K562 (cell line): ENCODE measurements around the gene ITPA. TPM values are rescaled to one million over a fixed set of nuclear protein-coding genes. Genes with fewer than 3 reads are reported as not detected.

Experiments used
- BCOR ChIP-seq: fragments of 450-650 bp; IDR thresholded peaks from 2 replicates; pipeline ENCODE4 v1.6.1; 2016
- CHCHD3 ChIP-seq: fragments of 250-450 bp; sonication (Bioruptor Pico); IDR thresholded peaks from 2 replicates; pipeline ENCODE4 v2.1.2; 2022; ENCODE audit warnings: mild to moderate bottlenecking
- CTBP1 ChIP-seq: fragments of 450-650 bp; IDR thresholded peaks from 2 replicates; pipeline ENCODE4 v1.6.1; 2016; ENCODE audit warnings: borderline replicate concordance
- DDX20 ChIP-seq: fragments of 450-650 bp; IDR thresholded peaks from 2 replicates; pipeline ENCODE4 v1.6.1; 2016; ENCODE audit warnings: missing genetic modification characterization, low read depth, mild to moderate bottlenecking, missing compliant biosample characterization, moderate library complexity
- HIVEP1 ChIP-seq: fragments of 250-450 bp; sonication (Bioruptor Pico); IDR thresholded peaks from 2 replicates; pipeline ENCODE4 v1.4.0; 2020; ENCODE audit warnings: mild to moderate bottlenecking
- JUND ChIP-seq, 2 experiments: IDR thresholded peaks; 2 replicates in 1 of 2; 3 replicates in 1 of 2; pipeline ENCODE4 v1.6.1; 2011; ENCODE audit warnings: borderline replicate concordance in 2 of 2, low read depth in 2 of 2, low read length in 2 of 2, improper control_type of control experiment in 1 of 2, missing biosample characterization in 1 of 2, missing genetic modification characterization in 1 of 2, missing genetic modification reagents in 1 of 2
- NFXL1 ChIP-seq: fragments of 450-650 bp; formaldehyde crosslinking; IDR thresholded peaks from 2 replicates; pipeline ENCODE4 v1.4.0; 2021; ENCODE audit warnings: mild to moderate bottlenecking
- NRF1 ChIP-seq, 2 experiments: fragments of 450-650 bp; IDR thresholded peaks in 1 of 2; conservative IDR thresholded peaks in 1 of 2; 2 replicates each; pipeline ENCODE4 v1.6.1; 2014; ENCODE audit warnings: mild to moderate bottlenecking in 2 of 2
- PPARD ChIP-seq: fragments of 250-450 bp; sonication (Bioruptor Pico); IDR thresholded peaks from 2 replicates; pipeline ENCODE4 v1.8.0; 2022; ENCODE audit warnings: inconsistent platforms, mild to moderate bottlenecking, moderate library complexity
- RAD21 ChIP-seq, 2 experiments: fragments of 250-450 bp in 1 of 2; fragments of 450-650 bp in 1 of 2; sonication (Bioruptor Pico) in 1 of 2; formaldehyde crosslinking in 1 of 2; IDR thresholded peaks in 1 of 2; conservative IDR thresholded peaks in 1 of 2; 2 replicates each; pipeline versions ENCODE4 v1.4.0 to v1.8.0; 2020 to 2022; ENCODE audit warnings: mild to moderate bottlenecking in 2 of 2, moderate library complexity in 1 of 2
- RBM34 ChIP-seq: fragments of 200-400 bp; formaldehyde crosslinking; IDR thresholded peaks from 2 replicates; pipeline ENCODE4 v1.6.1; 2018; ENCODE audit warnings: low read length, borderline replicate concordance; ENCODE audit not compliant: insufficient read depth
- SMARCB1 ChIP-seq: IDR thresholded peaks from 2 replicates; pipeline ENCODE4 v1.6.1; 2011; ENCODE audit warnings: improper control_type of control experiment, low read depth; ENCODE audit not compliant: insufficient read length
- SP1 ChIP-seq: sonication (generic); formaldehyde crosslinking; IDR thresholded peaks from 2 replicates; pipeline ENCODE4 v1.8.1; 2022; ENCODE audit warnings: mild to moderate bottlenecking, missing genetic modification reagents
- TAF15 ChIP-seq: fragments of 200-400 bp; formaldehyde crosslinking; IDR thresholded peaks from 2 replicates; pipeline ENCODE4 v1.6.1; 2017; ENCODE audit warnings: mild to moderate bottlenecking, low read depth, low read length, moderate library complexity
- ZBTB7A ChIP-seq: IDR thresholded peaks from 2 replicates; pipeline ENCODE4 v1.6.1; 2011; ENCODE audit warnings: low read depth, mild to moderate bottlenecking, low read length, moderate library complexity, borderline replicate concordance; ENCODE audit not compliant: control insufficient read depth
- ZFP1 ChIP-seq: fragments of 450-650 bp; formaldehyde crosslinking; IDR thresholded peaks from 2 replicates; pipeline ENCODE4 v1.4.0; 2020; ENCODE audit warnings: mild to moderate bottlenecking, mixed read lengths
- ZNF212 ChIP-seq: fragments of 450-650 bp; formaldehyde crosslinking; IDR thresholded peaks from 2 replicates; pipeline ENCODE4 v1.4.0; 2020; ENCODE audit warnings: mild to moderate bottlenecking
- ZNF766 ChIP-seq: fragments of 200-800 bp; sonication (Bioruptor generic); conservative IDR thresholded peaks from 2 replicates; pipeline ENCODE4 v1.6.1; 2016; ENCODE audit warnings: missing genetic modification characterization, missing compliant biosample characterization
- polyA plus RNA-seq, 8 experiments: library from polyadenylated mRNA; depleted of rRNA in 4 of 8; stranded (reverse) in 5 of 8; unstranded in 3 of 8; fragments of >200 nt; fragmentation: Nextera tagmentation in 2 of 8; fragmentation: Illumina TruSeq in 1 of 8; extraction: Ambion mirVana in 2 of 8; extraction: Trizol in 1 of 8; gene quantifications; 2 replicates each; pipeline versions ENCODE4 v1.2.1 to v1.2.3, GENCODE V29; 2011 to 2014; ENCODE audit warnings: inconsistent platforms in 1 of 8, missing spikeins in 1 of 8
- total RNA-seq, 7 experiments: library from RNA; depleted of rRNA in 6 of 7; stranded (reverse); fragments of >200 nt in 6 of 7; fragmentation: Illumina TruSeq in 2 of 7; extraction: Trizol in 2 of 7; gene quantifications; 2 replicates each; pipeline versions ENCODE4 v1.2.1 to v1.2.3, GENCODE V29; 2011 to 2021; ENCODE audit warnings: low replicate concordance in 1 of 7
- TF ChIP-seq, protein P1 (sequence below): sonication (generic); formaldehyde crosslinking; IDR thresholded peaks from 2 replicates; pipeline ENCODE4 v1.8.0; 2022; ENCODE audit warnings: missing genetic modification reagents, mild to moderate bottlenecking, moderate library complexity, borderline replicate concordance
- TF ChIP-seq, protein P2 (sequence below), 2 experiments: fragments of 450-650 bp in 1 of 2; sonication (generic) in 1 of 2; formaldehyde crosslinking in 1 of 2; IDR thresholded peaks in 1 of 2; conservative IDR thresholded peaks in 1 of 2; 2 replicates each; pipeline versions ENCODE4 v1.6.1 to v1.8.1; 2016 to 2023; ENCODE audit warnings: mild to moderate bottlenecking in 2 of 2, moderate library complexity in 2 of 2, inconsistent platforms in 1 of 2, missing genetic modification reagents in 1 of 2
- TF ChIP-seq, protein P3 (sequence below): sonication (generic); formaldehyde crosslinking; IDR thresholded peaks from 2 replicates; pipeline ENCODE4 v1.8.0; 2022; ENCODE audit warnings: missing genetic modification reagents, mild to moderate bottlenecking, borderline replicate concordance
- TF ChIP-seq, protein P4 (sequence below), 2 experiments: fragments of 450-650 bp; conservative IDR thresholded peaks; 2 replicates each; pipeline ENCODE4 v1.6.1; 2017; ENCODE audit warnings: mild to moderate bottlenecking in 2 of 2, moderate library complexity in 2 of 2

ITPA gene
- total and polyA plus RNA-seq, 9 of the 15 experiments (the other 6 are each of a cell fraction or from before 2014, with no cell fraction given): 5.0 to 79.7 (median 36.7) TPM

DNA sequence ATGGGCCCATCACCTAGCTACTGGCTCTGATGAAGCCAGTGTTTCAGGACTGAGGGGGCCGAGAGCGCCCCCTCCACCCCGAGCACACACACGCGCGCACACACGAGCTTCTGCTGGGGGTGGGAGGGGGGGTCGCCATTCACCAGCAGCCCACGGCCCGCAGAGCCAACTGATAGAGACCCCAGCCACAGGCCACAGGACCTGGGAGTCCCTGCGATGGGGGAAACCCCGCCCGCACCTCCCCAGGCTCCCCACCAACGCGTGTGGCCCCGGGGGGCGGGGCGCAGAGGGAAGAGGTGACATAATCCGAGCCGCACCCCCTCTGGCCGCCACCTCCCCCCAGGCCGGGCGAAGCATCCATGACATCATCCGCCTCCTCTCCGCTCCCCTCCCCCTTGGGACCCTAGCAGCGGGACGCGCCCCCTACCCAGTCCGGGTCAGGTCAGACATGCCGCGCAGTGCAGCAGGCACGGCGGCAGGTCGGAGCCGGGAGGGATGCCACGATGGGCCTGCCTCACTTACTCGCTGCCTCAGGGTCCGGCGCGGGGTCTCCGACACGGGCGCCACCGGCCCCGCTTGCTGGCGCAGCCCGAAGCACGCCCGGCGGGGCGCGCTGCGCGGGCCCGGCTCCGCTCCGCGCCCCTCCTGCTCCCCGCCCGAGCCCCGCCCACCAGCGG is 36.2 kb upstream of the ITPA start, which contains the start of gene LZTS3 (continued):
- TF ChIP-seq PPARD (CRISPR knock-in tag) (no peak), SP1 (CRISPR knock-in tag) (peak; percentile 55), NRF1 (conservative IDR thresholded peaks at IDR 0.05 in 1 of 2, IDR thresholded peaks at IDR 0.05 in 1 of 2) (peak; percentile 63 to 70; a peak in 2 of 4 replicates), JUND (IDR thresholded peaks at IDR 0.05; ENCODE audit: borderline replicate concordance, low read depth, low read length) (peak; percentile 60), JUND (tag; IDR thresholded peaks at IDR 0.05; ENCODE audit: borderline replicate concordance, low read depth, low read length) (peak; percentile 46; the same call in 1 of the 3 replicates), BCOR (no peak), NFXL1 (CRISPR knock-in tag) (no peak), SMARCB1 (no peak), TAF15 (no peak), ZFP1 (CRISPR knock-in tag) (no peak), ZNF766 (no peak), HIVEP1 (no peak), CTBP1 (0 out of 2 replicates have a peak, but pooled peaks have one; percentile 23), ZNF212 (CRISPR knock-in tag) (no peak), DDX20 (tag) (no peak), CHCHD3 (no peak), ZBTB7A (0 out of 2 replicates have a peak, but pooled peaks have one; percentile 71), RBM34 (no peak), RAD21 (CRISPR knock-in tag; conservative IDR thresholded peaks at IDR 0.05 in 1 of 2, IDR thresholded peaks at IDR 0.05 in 1 of 2) (no peak)
- TF ChIP-seq, protein P1, sequence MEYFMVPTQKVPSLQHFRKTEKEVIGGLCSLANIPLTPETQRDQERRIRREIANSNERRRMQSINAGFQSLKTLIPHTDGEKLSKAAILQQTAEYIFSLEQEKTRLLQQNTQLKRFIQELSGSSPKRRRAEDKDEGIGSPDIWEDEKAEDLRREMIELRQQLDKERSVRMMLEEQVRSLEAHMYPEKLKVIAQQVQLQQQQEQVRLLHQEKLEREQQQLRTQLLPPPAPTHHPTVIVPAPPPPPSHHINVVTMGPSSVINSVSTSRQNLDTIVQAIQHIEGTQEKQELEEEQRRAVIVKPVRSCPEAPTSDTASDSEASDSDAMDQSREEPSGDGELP (CRISPR knock-in tag): peak; percentile 56; the same call in 1 of the 2 replicates
- TF ChIP-seq, protein P2, sequence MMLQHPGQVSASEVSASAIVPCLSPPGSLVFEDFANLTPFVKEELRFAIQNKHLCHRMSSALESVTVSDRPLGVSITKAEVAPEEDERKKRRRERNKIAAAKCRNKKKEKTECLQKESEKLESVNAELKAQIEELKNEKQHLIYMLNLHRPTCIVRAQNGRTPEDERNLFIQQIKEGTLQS (IDR thresholded peaks at IDR 0.05): peak; percentile 95
- TF ChIP-seq, protein P2 (CRISPR knock-in tag; conservative IDR thresholded peaks at IDR 0.05): no peak
- TF ChIP-seq, protein P3, sequence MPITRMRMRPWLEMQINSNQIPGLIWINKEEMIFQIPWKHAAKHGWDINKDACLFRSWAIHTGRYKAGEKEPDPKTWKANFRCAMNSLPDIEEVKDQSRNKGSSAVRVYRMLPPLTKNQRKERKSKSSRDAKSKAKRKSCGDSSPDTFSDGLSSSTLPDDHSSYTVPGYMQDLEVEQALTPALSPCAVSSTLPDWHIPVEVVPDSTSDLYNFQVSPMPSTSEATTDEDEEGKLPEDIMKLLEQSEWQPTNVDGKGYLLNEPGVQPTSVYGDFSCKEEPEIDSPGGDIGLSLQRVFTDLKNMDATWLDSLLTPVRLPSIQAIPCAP: no peak
- TF ChIP-seq, protein P4, sequence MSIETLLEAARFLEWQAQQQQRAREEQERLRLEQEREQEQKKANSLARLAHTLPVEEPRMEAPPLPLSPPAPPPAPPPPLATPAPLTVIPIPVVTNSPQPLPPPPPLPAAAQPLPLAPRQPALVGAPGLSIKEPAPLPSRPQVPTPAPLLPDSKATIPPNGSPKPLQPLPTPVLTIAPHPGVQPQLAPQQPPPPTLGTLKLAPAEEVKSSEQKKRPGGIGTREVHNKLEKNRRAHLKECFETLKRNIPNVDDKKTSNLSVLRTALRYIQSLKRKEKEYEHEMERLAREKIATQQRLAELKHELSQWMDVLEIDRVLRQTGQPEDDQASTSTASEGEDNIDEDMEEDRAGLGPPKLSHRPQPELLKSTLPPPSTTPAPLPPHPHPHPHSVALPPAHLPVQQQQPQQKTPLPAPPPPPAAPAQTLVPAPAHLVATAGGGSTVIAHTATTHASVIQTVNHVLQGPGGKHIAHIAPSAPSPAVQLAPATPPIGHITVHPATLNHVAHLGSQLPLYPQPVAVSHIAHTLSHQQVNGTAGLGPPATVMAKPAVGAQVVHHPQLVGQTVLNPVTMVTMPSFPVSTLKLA (conservative IDR thresholded peaks at IDR 0.05): peak in 1 of 2 experiments; percentile 45; a peak in 2 of 4 replicates
